GM12875 (cell line): ENCODE results near the gene ZSCAN5A.
"Not testable (repeated sequence)": the region's sequence is repeated elsewhere in the genome, so short reads cannot be mapped to it uniquely, and the experiment has no call there.

Source experiments
- H3K4me3 ChIP-seq: one replicate; pipeline ENCODE4 v1.5.1; 2011; ENCODE audit warnings: low read depth, low read length, control low read depth
- CTCF ChIP-seq: IDR thresholded peaks from 2 replicates; pipeline ENCODE4 v1.5.1; 2011; ENCODE audit warnings: low read depth, mild to moderate bottlenecking, control low read depth, inconsistent platforms, low read length, moderate library complexity, borderline replicate concordance; ENCODE audit not compliant: insufficient read depth

ZSCAN5A gene

GRCh38 chr19:56218961-56219360 is 95.7 kb downstream of the ZSCAN5A start:
- TF ChIP-seq CTCF: no peak
- no peak overlapping the region for H3K4me3 ChIP-seq

GRCh38 chr19:56217039-56217949 is 97.3 kb downstream of the ZSCAN5A start:
- H3K4me3 ChIP-seq: peak overlapping the region; percentile 26
- TF ChIP-seq CTCF: no peak

- no peak overlapping the region for H3K4me3 ChIP-seq
- TF ChIP-seq CTCF: no peak
Measured at GRCh38 chr19:56211718-56212117, 102.9 kb downstream of the ZSCAN5A start.

- not testable (repeated sequence) for H3K4me3 ChIP-seq
Measured at GRCh38 chr19:56210036-56210435, 104.6 kb downstream of the ZSCAN5A start.

- no peak for TF ChIP-seq CTCF
- H3K4me3 ChIP-seq: no peak overlapping the region
Measured at GRCh38 chr19:56209091-56209490, 105.5 kb downstream of the ZSCAN5A start.

GRCh38 chr19:56207581-56207980 is 107.1 kb downstream of the ZSCAN5A start:
- not testable (repeated sequence) for H3K4me3 ChIP-seq

- no peak within 1 kb of the TSS for H3K4me3 ChIP-seq
- no peak for TF ChIP-seq CTCF
Measured at GRCh38 chr19:56201973-56202372, 112.7 kb downstream of the ZSCAN5A start, which contains the start of gene ZSCAN5C. Gene ZSCAN5C (plus strand): TSS chr19:56202273. CDS start chr19:56205914, 3,641 bp downstream.

GRCh38 chr19:56199687-56200086 is 115.0 kb downstream of the ZSCAN5A start:
- no peak for TF ChIP-seq CTCF
- no peak overlapping the region for H3K4me3 ChIP-seq

- H3K4me3 ChIP-seq: not testable (repeated sequence)
Measured at GRCh38 chr19:56197646-56198045, 117.0 kb downstream of the ZSCAN5A start, which contains the start of gene ZSCAN5B. Gene ZSCAN5B (minus strand): TSS chr19:56197783. CDS start chr19:56193052, 4,731 bp downstream.
